Chondrocyte (in vitro differentiated cells): ENCODE results near the gene DSG1. TPM values are rescaled to one million over a fixed set of nuclear protein-coding genes. Genes with fewer than 3 reads are reported as not detected.

ENCODE experiments used
- DNase-seq: peaks from one replicate; pipeline ENCODE4 v3.0.0; 2021; ENCODE audit warnings: mixed read lengths, low spot score
- H3K27ac Mint-ChIP-seq: one replicate; pipeline ENCODE4 v1.8.0; 2021; ENCODE audit warnings: mild to moderate bottlenecking, moderate library complexity, mixed read lengths; ENCODE audit not compliant: unreplicated experiment
- H3K27me3 Mint-ChIP-seq: 2 replicates; pipeline ENCODE4 v1.8.0; 2021; ENCODE audit warnings: low read depth, mixed read lengths
- H3K36me3 Mint-ChIP-seq: 2 replicates; pipeline ENCODE4 v1.8.0; 2021; ENCODE audit warnings: low read depth, mixed read lengths
- H3K4me1 Mint-ChIP-seq: 2 replicates; pipeline ENCODE4 v1.8.0; 2021; ENCODE audit warnings: low read depth, mild to moderate bottlenecking, mixed read lengths
- H3K4me3 Mint-ChIP-seq: one replicate; pipeline ENCODE4 v1.8.0; 2021; ENCODE audit warnings: mild to moderate bottlenecking, moderate library complexity, mixed read lengths; ENCODE audit not compliant: unreplicated experiment
- H3K9me3 Mint-ChIP-seq: 2 replicates; pipeline ENCODE4 v1.8.0; 2021; ENCODE audit warnings: low read depth, mixed read lengths
- CTCF ChIP-seq: fragments of 200-600 bp; sonication (generic); IDR thresholded peaks from 2 replicates; pipeline ENCODE4 v1.5.0; 2021; ENCODE audit warnings: antibody characterized with exemption, mild to moderate bottlenecking, moderate library complexity
- total RNA-seq: library from RNA; stranded (reverse); gene quantifications from 3 replicates; pipeline ENCODE4 v1.2.1, GENCODE V29; 2021

DSG1 gene
- total RNA-seq, 1 donor from 2014 or later = not detected

- no peak overlapping the region for H3K27ac Mint-ChIP-seq
Measured at GRCh38 chr18:31399306-31400032, 81.5 kb downstream of the DSG1 start.

GRCh38 chr18:31401156-31402025 is 83.4 kb downstream of the DSG1 start:
- no peak for DNase-seq
- no peak overlapping the region for H3K27ac Mint-ChIP-seq
- H3K9me3 Mint-ChIP-seq = no peaks in the 10 kb centered on the region
- H3K4me3 Mint-ChIP-seq = no peak overlapping the region
- H3K36me3 Mint-ChIP-seq = no peaks in the 10 kb centered on the region
- H3K4me1 Mint-ChIP-seq = peaks cover 3% of the 10 kb centered on the region
- H3K27me3 Mint-ChIP-seq = peaks cover 32% of the 10 kb centered on the region
- TF ChIP-seq CTCF = no peak

More at GRCh38 chr18:31399306-31400032, 81.5 kb downstream of the DSG1 start:
- H3K4me3 Mint-ChIP-seq = no peak overlapping the region
- H3K4me1 Mint-ChIP-seq = peaks cover 3% of the 10 kb centered on the region
- DNase-seq = no peak
- H3K36me3 Mint-ChIP-seq = no peaks in the 10 kb centered on the region
- no peaks in the 10 kb centered on the region for H3K9me3 Mint-ChIP-seq
- TF ChIP-seq CTCF = no peak
- H3K27me3 Mint-ChIP-seq = peaks cover 26% of the 10 kb centered on the region

GRCh38 chr18:31402026-31402373 is 84.0 kb downstream of the DSG1 start:
- Mint-ChIP-seq H3K27me3 (peaks cover 32% of the 10 kb centered on the region), H3K4me3 (no peak overlapping the region), H3K27ac (no peak overlapping the region), H3K4me1 (peaks cover 3% of the 10 kb centered on the region), H3K36me3 (no peaks in the 10 kb centered on the region), H3K9me3 (no peaks in the 10 kb centered on the region)
- TF ChIP-seq CTCF = no peak
- DNase-seq = no peak

- Mint-ChIP-seq H3K27ac (no peak overlapping the region), H3K36me3 (no peaks in the 10 kb centered on the region), H3K9me3 (no peaks in the 10 kb centered on the region), H3K4me3 (no peak overlapping the region), H3K4me1 (no peaks in the 10 kb centered on the region), H3K27me3 (peaks cover 32% of the 10 kb centered on the region)
- no peak for DNase-seq
- no peak for TF ChIP-seq CTCF
Measured at GRCh38 chr18:31403409-31403808, 85.4 kb downstream of the DSG1 start.

Other genes with a start within 250 kb of the DSG1 start
- gene DSC2, start 215.7 kb upstream of the DSG1 start, total RNA-seq = 0.58 to 2.3 TPM (median 2.0 TPM) in 3 replicates
- not detected in 3 replicates for gene DSC1, start 155.3 kb upstream of the DSG1 start, total RNA-seq
- gene DSG4, start 58.6 kb downstream of the DSG1 start, total RNA-seq = not detected in 3 replicates
- not detected in 3 replicates for gene DSG3, start 129.6 kb downstream of the DSG1 start, total RNA-seq
- 16.1 to 45.0 TPM (median 43.7 TPM) in 3 replicates for gene DSG2, start 180.0 kb downstream of the DSG1 start, total RNA-seq